Measurements from ENCODE around the gene HINT3. TPM values are rescaled to one million over a fixed set of nuclear protein-coding genes. Genes with fewer than 3 reads are reported as not detected.
A peak's percentile ranks its signal among the peaks of the same experiment; 100 is the strongest.

HINT3 gene
- total and polyA plus RNA-seq, 7 experiments from 2014 or later = 7.7 to 12.4 (median 9.5) TPM

GRCh38 chr6:125985979-125986300 is 29.4 kb downstream of the HINT3 start:
- no peaks in the 10 kb centered on the region for H3K9me3 ChIP-seq (ENCODE audit: control insufficient read depth in 2 of 3, low read length in 3 of 3)
- intact Hi-C loops (cut with micrococcal nuclease) = loop anchor here (1.0 to 10.0 kb wide), 12 partner anchors 10 to 1531 kb away; partner anchors contain the start of genes HINT3 (in 2 of the 2), NCOA7 (in 2 of the 2), RNF146 (in 2 of the 2) and CENPW (in 1 of the 2)
- Mint-ChIP-seq H3K9me3 (no peaks in the 10 kb centered on the region), H3K4me1 (peaks cover 0 to 17% (median 0%) of the 10 kb centered on the region in 7 donors), H3K36me3 (no peaks in the 10 kb centered on the region), H3K27me3 (no peaks in the 10 kb centered on the region), H3K4me3 (no peak overlapping the region), H3K27ac (no peak overlapping the region)
- ATAC-seq (no peak), DNase-seq (no peak)
- peak overlapping the region; percentile 76 for H3K27ac ChIP-seq (ENCODE audit: low read depth, low read length)
- peaks cover 0 to 7% (median 0%) of the 10 kb centered on the region in 3 experiments for H3K36me3 ChIP-seq (ENCODE audit: control insufficient read depth in 2 of 3, insufficient read depth in 3 of 3, low read length in 3 of 3)
- H3K27me3 ChIP-seq (ENCODE audit: control insufficient read depth in 2 of 2, insufficient read depth in 2 of 2, low read length in 2 of 2) = no peaks in the 10 kb centered on the region
- peaks cover 14 to 21% of the 10 kb centered on the region in 2 donors for H3K4me1 ChIP-seq (ENCODE audit: control insufficient read depth in 2 of 2, insufficient read depth in 2 of 2, low read length in 2 of 2)
- H3K4me3 ChIP-seq (ENCODE audit: low read length) = peak overlapping the region; percentile 89
- CTCF ChIA-PET = interaction anchor here (1.1 to 2.6 kb wide), 7 partner anchors 9 to 205 kb away, joined by 3 to 11 read pairs (median 4); no protein-coding TSS in a partner anchor
- POLR2A ChIA-PET = interaction anchor here (0.6 to 2.7 kb wide), 14 partner anchors 9 to 684 kb away, joined by 3 to 39 read pairs (median 4); partner anchors contain the start of genes HDDC2, HINT3 and NCOA7

- ChIA-PET CTCF (interaction anchor here (0.8 to 2.6 kb wide), 9 partner anchors 9 to 232 kb away, joined by 3 to 11 read pairs (median 4); partner anchors contain the start of gene HINT3), POLR2A (interaction anchor here (0.6 to 2.7 kb wide), 19 partner anchors 9 to 687 kb away, joined by 3 to 39 read pairs (median 3); partner anchors contain the start of genes HDDC2, HINT3 and NCOA7)
- peak; percentile 95 for ATAC-seq
- Histone ChIP-seq H3K4me3 (ENCODE audit: low read length) (peak within 1 kb of the TSS; percentile 89), H3K36me3 (ENCODE audit: control insufficient read depth in 2 of 3, insufficient read depth in 3 of 3, low read length in 3 of 3) (peaks cover 0 to 7% (median 0%) of the 10 kb centered on the region in 3 experiments), H3K9me3 (ENCODE audit: control insufficient read depth in 2 of 3, low read length in 3 of 3) (no peaks in the 10 kb centered on the region), H3K27me3 (ENCODE audit: control insufficient read depth in 2 of 2, insufficient read depth in 2 of 2, low read length in 2 of 2) (no peaks in the 10 kb centered on the region), H3K4me1 (ENCODE audit: control insufficient read depth in 2 of 2, insufficient read depth in 2 of 2, low read length in 2 of 2) (peaks cover 14 to 21% of the 10 kb centered on the region in 2 donors), H3K27ac (ENCODE audit: low read depth, low read length) (peak within 1 kb of the TSS; percentile 76)
- Mint-ChIP-seq H3K27ac (no peak within 1 kb of the TSS), H3K36me3 (no peaks in the 10 kb centered on the region), H3K4me3 (peak within 1 kb of the TSS in 4 of 10 donors; percentile 12 to 40 (median 24)), H3K9me3 (no peaks in the 10 kb centered on the region), H3K4me1 (peaks cover 0 to 19% (median 2%) of the 10 kb centered on the region in 7 donors), H3K27me3 (no peaks in the 10 kb centered on the region)
- intact Hi-C loops (cut with micrococcal nuclease) = loop anchor here (1.0 to 10.0 kb wide), 12 partner anchors 10 to 1531 kb away; partner anchors contain the start of genes HINT3 (in 2 of the 2), NCOA7 (in 2 of the 2), RNF146 (in 2 of the 2) and CENPW (in 1 of the 2)
- DNase-seq = peak; percentile 58 to 80 (median 77)
Observed at GRCh38 chr6:125986301-125987025, 29.9 kb downstream of the HINT3 start, which contains the start of gene TRMT11. TRMT11 (plus strand) TSS chr6:125986540; CDS start chr6:125986551, 11 bp downstream.

- H3K36me3 ChIP-seq (ENCODE audit: control insufficient read depth in 2 of 3, insufficient read depth in 3 of 3, low read length in 3 of 3) = peaks cover 0 to 7% (median 0%) of the 10 kb centered on the region in 3 experiments
- peak overlapping the region; percentile 89 for H3K4me3 ChIP-seq (ENCODE audit: low read length)
Observed at GRCh38 chr6:125987026-125987617, 30.6 kb downstream of the HINT3 start.

GRCh38 chr6:125988280-125988679 is 31.7 kb downstream of the HINT3 start:
- intact Hi-C loops (cut with micrococcal nuclease) = loop anchor here (5.0 to 10.0 kb wide), 5 partner anchors 686 to 1529 kb away; partner anchors contain the start of genes RNF146 (in 2 of the 2), HDDC2 (in 1 of the 2), MTCL3 (in 1 of the 2) and TPD52L1 (in 1 of the 2)
- H3K9me3 ChIP-seq (ENCODE audit: control insufficient read depth in 2 of 3, low read length in 3 of 3) = no peaks in the 10 kb centered on the region

More at GRCh38 chr6:125987026-125987617, 30.6 kb downstream of the HINT3 start:
- no peaks in the 10 kb centered on the region for H3K36me3 Mint-ChIP-seq
- Histone ChIP-seq H3K9me3 (ENCODE audit: control insufficient read depth in 2 of 3, low read length in 3 of 3) (no peaks in the 10 kb centered on the region), H3K27me3 (ENCODE audit: control insufficient read depth in 2 of 2, insufficient read depth in 2 of 2, low read length in 2 of 2) (no peaks in the 10 kb centered on the region), H3K4me1 (ENCODE audit: control insufficient read depth in 2 of 2, insufficient read depth in 2 of 2, low read length in 2 of 2) (peaks cover 14 to 21% of the 10 kb centered on the region in 2 donors), H3K27ac (ENCODE audit: low read depth, low read length) (peak overlapping the region; percentile 76)
- H3K4me1 Mint-ChIP-seq = peaks cover 0 to 25% (median 8%) of the 10 kb centered on the region in 7 donors
- H3K27me3 Mint-ChIP-seq = no peaks in the 10 kb centered on the region
- DNase-seq (peak in 1 of 9 donors; percentile 12), ATAC-seq (peak; percentile 52)
- H3K27ac Mint-ChIP-seq = no peak overlapping the region
- POLR2A ChIA-PET = interaction anchor here (0.6 to 2.7 kb wide), 12 partner anchors 8 to 687 kb away, joined by 3 to 39 read pairs (median 4); partner anchors contain the start of genes HINT3 and NCOA7
- no peak overlapping the region for H3K4me3 Mint-ChIP-seq
- CTCF ChIA-PET = interaction anchor here (0.8 to 2.6 kb wide), 9 partner anchors 8 to 233 kb away, joined by 3 to 11 read pairs (median 4); partner anchors contain the start of gene HINT3
- H3K9me3 Mint-ChIP-seq = no peaks in the 10 kb centered on the region
- intact Hi-C loops (cut with micrococcal nuclease) = loop anchor here (2.0 to 10.0 kb wide), 6 partner anchors 354 to 1530 kb away; partner anchors contain the start of genes RNF146 (in 2 of the 2), CENPW (in 1 of the 2), HDDC2 (in 1 of the 2) and MTCL3 (in 1 of the 2)

GRCh38 chr6:125989631-125990030 is 33.1 kb downstream of the HINT3 start:
- ATAC-seq (no peak), DNase-seq (no peak)
- peaks cover 0 to 47% (median 28%) of the 10 kb centered on the region in 7 donors for H3K4me1 Mint-ChIP-seq
- Histone ChIP-seq H3K4me1 (ENCODE audit: control insufficient read depth in 2 of 2, insufficient read depth in 2 of 2, low read length in 2 of 2) (peaks cover 14 to 21% of the 10 kb centered on the region in 2 donors), H3K27ac (ENCODE audit: low read depth, low read length) (no peak overlapping the region), H3K4me3 (ENCODE audit: low read length) (no peak overlapping the region), H3K27me3 (ENCODE audit: control insufficient read depth in 2 of 2, insufficient read depth in 2 of 2, low read length in 2 of 2) (no peaks in the 10 kb centered on the region), H3K36me3 (ENCODE audit: control insufficient read depth in 2 of 3, insufficient read depth in 3 of 3, low read length in 3 of 3) (peaks cover 0 to 7% (median 0%) of the 10 kb centered on the region in 3 experiments), H3K9me3 (ENCODE audit: control insufficient read depth in 2 of 3, low read length in 3 of 3) (no peaks in the 10 kb centered on the region)
- peak overlapping the region in 7 of 9 donors; percentile 0 to 63 (median 21) for H3K27ac Mint-ChIP-seq
- no peaks in the 10 kb centered on the region for H3K36me3 Mint-ChIP-seq
- no peaks in the 10 kb centered on the region for H3K27me3 Mint-ChIP-seq
- H3K4me3 Mint-ChIP-seq = peak overlapping the region in 2 of 10 donors; percentile 5 to 42
- ChIA-PET CTCF (no interaction called here), POLR2A (no interaction called here)
- intact Hi-C loops (cut with micrococcal nuclease) = loop anchor here (5.0 to 10.0 kb wide), 6 partner anchors 435 to 1528 kb away; partner anchors contain the start of genes RNF146 (in 2 of the 2), HDDC2 (in 1 of the 2), MTCL3 (in 1 of the 2) and TPD52L1 (in 1 of the 2)
- no peaks in the 10 kb centered on the region for H3K9me3 Mint-ChIP-seq

More at GRCh38 chr6:125988280-125988679, 31.7 kb downstream of the HINT3 start:
- no peak overlapping the region for H3K27ac Mint-ChIP-seq
- ATAC-seq = no peak
- no peak overlapping the region for H3K4me3 Mint-ChIP-seq
- Histone ChIP-seq H3K27ac (ENCODE audit: low read depth, low read length) (peak overlapping the region; percentile 15), H3K36me3 (ENCODE audit: control insufficient read depth in 2 of 3, insufficient read depth in 3 of 3, low read length in 3 of 3) (peaks cover 0 to 7% (median 0%) of the 10 kb centered on the region in 3 experiments), H3K4me3 (ENCODE audit: low read length) (no peak overlapping the region), H3K4me1 (ENCODE audit: control insufficient read depth in 2 of 2, insufficient read depth in 2 of 2, low read length in 2 of 2) (peaks cover 14 to 21% of the 10 kb centered on the region in 2 donors), H3K27me3 (ENCODE audit: control insufficient read depth in 2 of 2, insufficient read depth in 2 of 2, low read length in 2 of 2) (no peaks in the 10 kb centered on the region)
- POLR2A ChIA-PET = interaction anchor here (0.6 to 2.7 kb wide), 2 partner anchors 19 to 198 kb away, joined by 3 to 39 read pairs; partner anchors contain the start of gene NCOA7
- no peaks in the 10 kb centered on the region for H3K9me3 Mint-ChIP-seq
- CTCF ChIA-PET = interaction anchor here (1.1 kb wide), 1 partner anchor 14 kb away, joined by 3 read pairs; no protein-coding TSS in a partner anchor
- H3K36me3 Mint-ChIP-seq = no peaks in the 10 kb centered on the region
- no peaks in the 10 kb centered on the region for H3K27me3 Mint-ChIP-seq
- DNase-seq = no peak
- H3K4me1 Mint-ChIP-seq = peaks cover 0 to 36% (median 17%) of the 10 kb centered on the region in 7 donors
